Left renal cortex interstitium (tissue), 4 donors: Measurements from ENCODE around the gene TRIM56. TPM values are rescaled to one million over a fixed set of nuclear protein-coding genes. Genes with fewer than 3 reads are reported as not detected.
"Not testable (repeated sequence)": the region's sequence is repeated elsewhere in the genome, so short reads cannot be mapped to it uniquely, and the experiment has no call there.

Source experiments
- DNase-seq, 4 donors: peaks; one replicate each; pipeline ENCODE4 v3.0.0-alpha.2; 2013; ENCODE audit warnings: low read depth in 4 of 4, low spot score in 2 of 4, missing footprints in 1 of 4
- polyA plus RNA-seq, 4 donors: library from polyadenylated mRNA; unstranded; fragments of 120-200 nt; gene quantifications; one replicate each; pipeline ENCODE4 v1.2.1, GENCODE V29; 2013; ENCODE audit not compliant: insufficient read length in 4 of 4

TRIM56 gene, protein sequence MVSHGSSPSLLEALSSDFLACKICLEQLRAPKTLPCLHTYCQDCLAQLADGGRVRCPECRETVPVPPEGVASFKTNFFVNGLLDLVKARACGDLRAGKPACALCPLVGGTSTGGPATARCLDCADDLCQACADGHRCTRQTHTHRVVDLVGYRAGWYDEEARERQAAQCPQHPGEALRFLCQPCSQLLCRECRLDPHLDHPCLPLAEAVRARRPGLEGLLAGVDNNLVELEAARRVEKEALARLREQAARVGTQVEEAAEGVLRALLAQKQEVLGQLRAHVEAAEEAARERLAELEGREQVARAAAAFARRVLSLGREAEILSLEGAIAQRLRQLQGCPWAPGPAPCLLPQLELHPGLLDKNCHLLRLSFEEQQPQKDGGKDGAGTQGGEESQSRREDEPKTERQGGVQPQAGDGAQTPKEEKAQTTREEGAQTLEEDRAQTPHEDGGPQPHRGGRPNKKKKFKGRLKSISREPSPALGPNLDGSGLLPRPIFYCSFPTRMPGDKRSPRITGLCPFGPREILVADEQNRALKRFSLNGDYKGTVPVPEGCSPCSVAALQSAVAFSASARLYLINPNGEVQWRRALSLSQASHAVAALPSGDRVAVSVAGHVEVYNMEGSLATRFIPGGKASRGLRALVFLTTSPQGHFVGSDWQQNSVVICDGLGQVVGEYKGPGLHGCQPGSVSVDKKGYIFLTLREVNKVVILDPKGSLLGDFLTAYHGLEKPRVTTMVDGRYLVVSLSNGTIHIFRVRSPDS
- 10 to 100 TPM; 14.3 to 23.1 (median 17.8) TPM for polyA plus RNA-seq

DNA sequence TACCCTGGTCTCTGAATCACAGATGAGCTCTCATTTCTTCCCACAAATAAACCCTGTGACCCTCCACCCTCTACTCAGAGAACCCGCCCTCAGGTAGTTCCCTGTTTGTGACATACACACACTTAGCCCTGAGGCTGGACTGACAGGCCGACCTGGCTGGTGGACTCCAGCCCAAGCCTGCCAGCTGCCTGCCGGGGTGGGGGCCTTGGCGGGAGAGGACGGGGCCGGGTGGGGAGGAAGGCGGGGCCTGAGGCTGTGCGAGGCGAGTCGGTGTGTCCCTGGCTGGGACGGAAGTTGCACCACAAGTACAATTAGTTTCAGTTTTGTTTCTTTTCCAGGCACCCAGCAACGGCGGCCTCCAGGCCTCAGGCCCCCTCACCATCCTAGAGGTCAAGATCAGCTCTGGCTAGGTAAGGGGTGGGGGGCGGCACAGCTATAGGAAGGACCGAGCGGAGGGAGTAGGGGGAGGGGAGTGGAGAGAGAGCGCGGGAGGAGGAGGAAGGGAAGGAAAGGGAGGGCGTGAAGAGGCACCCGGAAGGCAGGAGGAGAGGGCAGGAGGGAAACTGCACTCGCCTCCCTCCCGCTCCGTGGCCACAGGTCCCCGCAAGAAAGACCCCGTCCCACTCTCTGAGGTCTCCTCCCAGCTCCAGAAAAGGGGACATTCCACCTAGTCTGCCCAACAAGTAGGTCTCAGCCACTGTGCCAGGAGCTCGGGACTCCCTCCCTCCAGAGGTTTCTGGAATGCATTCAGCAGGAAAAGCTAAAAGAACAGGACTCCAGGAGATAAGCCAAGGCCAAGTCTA, at the start of gene TRIM56:
TSS of gene TRIM56 (plus strand) at position 320 of the 803 bp plus-strand sequence. CDS start 1,832 bp downstream, outside the sequence.
- peak; percentile 55 to 73 (median 64) for DNase-seq

DNA sequence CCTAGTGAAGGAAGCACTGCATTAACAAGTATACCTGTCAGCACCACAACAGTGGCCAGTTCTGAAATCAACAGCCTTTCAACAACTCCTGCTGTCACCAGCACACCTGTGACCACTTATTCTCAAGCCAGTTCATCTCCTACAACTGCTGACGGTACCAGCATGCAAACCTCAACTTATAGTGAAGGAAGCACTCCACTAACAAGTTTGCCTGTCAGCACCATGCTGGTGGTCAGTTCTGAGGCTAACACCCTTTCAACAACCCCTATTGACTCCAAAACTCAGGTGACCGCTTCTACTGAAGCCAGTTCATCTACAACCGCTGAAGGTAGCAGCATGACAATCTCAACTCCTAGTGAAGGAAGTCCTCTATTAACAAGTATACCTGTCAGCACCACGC, 49.3 kb upstream of the TRIM56 start:
- DNase-seq, result no peak

DNA sequence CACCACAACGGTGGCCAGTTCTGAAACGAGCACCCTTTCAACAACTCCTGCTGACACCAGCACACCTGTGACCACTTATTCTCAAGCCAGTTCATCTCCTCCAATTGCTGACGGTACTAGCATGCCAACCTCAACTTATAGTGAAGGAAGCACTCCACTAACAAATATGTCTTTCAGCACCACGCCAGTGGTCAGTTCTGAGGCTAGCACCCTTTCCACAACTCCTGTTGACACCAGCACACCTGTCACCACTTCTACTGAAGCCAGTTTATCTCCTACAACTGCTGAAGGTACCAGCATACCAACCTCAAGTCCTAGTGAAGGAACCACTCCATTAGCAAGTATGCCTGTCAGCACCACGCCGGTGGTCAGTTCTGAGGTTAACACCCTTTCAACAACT, 44.0 kb upstream of the TRIM56 start:
- not testable (repeated sequence) for DNase-seq

DNA sequence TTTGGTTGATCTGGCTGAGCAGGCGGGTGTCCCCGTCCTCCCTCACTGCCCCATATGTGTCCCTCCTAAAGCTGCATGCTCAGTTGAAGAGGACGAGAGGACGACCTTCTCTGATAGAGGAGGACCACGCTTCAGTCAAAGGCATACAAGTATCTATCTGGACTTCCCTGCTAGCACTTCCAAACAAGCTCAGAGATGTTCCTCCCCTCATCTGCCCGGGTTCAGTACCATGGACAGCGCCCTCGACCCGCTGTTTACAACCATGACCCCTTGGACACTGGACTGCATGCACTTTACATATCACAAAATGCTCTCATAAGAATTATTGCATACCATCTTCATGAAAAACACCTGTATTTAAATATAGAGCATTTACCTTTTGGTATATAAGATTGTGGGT, 26.9 kb upstream of the TRIM56 start:
- peak in 1 of 4 donors; percentile 57 for DNase-seq

DNA sequence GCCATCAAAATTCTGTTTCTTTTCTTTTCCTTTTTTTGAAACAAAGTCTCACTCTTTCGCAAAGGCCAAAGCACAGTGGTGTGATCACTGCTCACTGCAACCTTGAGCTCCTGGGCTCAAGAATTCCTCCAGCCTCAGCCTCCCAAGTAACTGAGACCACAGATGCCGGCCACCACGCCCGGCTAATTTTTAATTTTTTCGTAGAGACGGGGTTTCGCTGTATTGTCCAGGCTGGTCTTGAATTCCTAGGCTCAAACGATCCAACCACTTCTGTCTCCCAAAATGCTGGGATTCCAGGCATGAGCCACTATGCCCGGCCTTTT, 25.7 kb upstream of the TRIM56 start:
- DNase-seq, result no peak

DNA sequence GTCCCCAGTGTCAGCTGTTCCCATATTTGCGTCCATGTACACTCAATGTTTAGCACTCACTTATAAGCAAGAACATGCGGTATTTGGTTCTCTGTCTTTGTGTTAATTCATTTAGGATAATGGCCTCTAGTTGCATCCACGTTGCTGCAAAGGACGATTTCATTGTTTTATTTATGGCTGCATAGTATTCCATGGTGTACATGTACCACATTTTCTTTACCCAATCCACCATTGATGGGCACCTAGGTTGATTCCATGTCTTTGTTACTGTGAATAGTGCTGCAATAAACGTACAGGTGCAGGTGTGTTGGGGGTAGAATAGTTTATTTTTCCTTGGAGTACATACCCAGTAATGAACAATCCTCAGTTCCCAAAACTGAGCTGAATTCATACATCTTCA, 24.3 kb upstream of the TRIM56 start:
- DNase-seq, result no peak

DNA sequence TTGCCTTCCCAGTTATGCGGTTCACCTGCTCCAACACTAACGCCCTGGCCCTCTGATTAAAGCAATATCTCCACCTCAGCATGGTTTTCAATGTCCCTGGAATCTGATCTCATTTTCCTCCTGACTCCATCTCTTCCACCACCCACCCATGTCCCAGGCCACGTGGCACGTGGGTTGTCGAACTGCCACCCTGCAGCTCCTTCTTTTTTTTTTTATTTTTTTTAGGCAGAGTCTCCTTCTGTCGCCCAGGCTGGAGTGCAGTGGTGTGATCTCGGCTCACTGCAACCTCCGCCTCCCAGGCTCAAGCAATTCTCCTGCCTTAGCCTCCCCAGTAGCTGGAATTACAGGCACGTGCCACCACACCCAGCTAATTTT, 21.1 kb upstream of the TRIM56 start:
- not testable (repeated sequence) for DNase-seq

DNA sequence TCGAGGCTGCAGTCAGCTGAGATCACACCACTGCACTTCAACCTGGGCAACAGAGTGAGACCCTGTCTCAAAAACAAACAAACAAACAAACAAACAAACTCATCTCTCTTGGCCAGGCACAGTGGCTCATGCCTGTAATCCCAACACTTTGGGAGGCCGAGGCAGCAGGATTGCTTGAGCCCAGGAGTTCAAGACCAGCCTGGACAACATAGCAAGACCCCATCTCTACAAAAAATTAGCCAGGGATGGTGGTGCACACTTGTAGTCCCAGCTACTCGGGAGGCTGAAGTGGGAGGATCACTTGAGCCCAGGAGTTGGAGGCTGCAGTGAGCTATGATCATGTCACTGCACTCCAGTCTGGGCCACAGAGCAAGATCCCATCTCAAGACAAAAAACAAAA, 20.1 kb upstream of the TRIM56 start:
- not testable (repeated sequence) for DNase-seq

DNA sequence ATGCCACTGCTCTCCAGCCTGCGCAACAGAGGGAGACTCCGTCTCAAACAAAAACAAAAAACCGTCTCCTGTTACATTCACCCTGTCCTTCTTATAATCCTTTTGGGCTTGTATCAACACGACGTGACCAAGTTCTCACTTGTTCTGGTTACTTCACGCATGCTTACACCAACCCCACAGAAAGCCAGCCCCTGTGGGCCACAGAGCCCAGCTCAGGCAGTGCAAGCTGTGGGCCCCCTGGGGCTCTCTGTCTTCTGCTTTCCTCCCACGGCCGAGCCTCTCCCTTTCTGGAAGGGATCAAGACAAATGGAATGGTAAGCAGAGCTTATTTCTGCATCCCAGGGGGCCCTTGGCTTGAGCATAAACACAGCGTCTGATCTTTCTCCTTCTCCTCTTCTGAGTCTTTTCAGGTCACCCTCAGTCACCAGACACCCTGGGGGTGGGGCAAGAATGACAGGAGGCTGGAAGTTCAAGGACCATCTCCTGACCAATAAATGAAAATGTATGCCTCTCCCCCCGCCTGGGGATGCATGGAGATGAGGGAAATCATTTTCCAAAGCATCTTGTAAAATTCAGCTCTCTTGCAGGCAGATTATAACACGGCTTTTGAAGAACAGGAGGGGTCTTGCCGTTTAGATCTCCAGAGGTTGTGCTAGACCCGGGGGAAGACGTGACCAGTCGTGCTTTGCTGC, 19.0 kb upstream of the TRIM56 start:
- no peak for DNase-seq

DNA sequence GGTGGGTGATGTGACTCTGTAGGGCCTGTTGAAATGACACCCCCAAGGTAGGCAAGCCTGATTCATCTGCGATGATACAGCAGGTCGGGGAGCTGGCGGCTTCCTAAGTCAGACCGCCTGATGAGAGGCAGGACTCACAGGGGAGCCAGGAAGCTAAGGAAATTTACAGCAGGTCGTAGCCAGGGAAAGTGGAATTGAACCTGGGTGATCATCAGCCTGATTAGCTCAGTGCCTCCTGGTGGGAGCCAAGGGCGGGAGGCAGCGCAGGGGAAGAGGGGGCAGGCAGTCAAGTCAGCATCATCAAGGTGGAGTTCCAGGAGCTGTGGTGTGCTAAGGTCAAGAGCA, 18.5 kb upstream of the TRIM56 start:
- DNase-seq, result no peak

DNA sequence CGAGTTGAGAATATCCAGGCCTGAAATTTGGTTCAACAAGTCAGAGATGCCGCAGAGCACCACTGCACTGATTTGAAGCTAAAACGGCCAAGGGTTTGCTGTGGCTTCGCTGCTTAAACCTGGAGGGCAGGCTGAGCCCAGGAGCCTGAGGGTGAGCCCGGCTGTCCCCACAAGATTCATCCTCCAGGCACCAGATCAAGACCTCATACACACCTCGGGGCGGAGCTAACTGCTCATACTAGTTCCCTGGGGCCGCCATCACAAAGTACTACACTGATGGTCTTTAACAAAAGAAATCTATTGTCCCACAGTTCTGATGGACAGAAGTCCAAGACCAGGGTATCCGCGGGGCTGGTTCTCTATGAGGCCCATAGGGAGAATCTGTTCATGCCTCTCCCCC, 16.9 kb upstream of the TRIM56 start:
- no peak for DNase-seq

DNA sequence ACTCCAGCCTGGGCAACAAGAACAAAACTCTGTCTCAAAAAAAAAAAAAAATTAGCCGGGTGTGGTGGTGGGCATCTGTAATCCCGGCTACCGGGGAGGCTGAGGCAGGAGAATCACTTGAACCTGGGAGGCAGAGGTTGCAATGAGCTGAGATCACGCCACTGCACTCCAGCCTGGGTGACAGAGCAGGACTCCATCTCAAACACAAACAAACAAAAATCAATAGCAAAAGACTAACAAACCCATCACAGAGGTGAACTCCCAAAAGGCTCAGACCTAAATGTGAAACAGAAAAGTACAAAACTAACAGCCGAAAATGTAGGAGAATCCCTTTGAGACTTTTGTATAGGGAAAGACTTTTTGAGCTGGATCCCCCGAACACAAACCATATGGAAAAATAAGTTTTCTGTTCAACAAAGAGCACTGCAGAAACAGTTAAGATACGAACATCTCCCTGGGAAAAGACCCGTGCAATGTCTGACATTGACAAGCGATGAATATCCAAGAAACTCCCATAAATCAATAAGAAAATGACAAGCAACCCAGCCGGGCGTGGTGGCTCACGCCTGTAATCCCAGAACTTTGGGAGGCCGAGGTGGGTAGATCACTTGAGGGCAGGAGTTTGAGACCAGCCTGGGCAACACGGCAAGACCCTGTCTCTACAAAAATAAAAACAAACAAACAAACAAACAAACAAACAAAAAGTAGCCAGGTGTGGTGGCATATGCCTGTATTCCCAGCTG, 13.7 kb upstream of the TRIM56 start:
- DNase-seq, result not testable (repeated sequence)

DNA sequence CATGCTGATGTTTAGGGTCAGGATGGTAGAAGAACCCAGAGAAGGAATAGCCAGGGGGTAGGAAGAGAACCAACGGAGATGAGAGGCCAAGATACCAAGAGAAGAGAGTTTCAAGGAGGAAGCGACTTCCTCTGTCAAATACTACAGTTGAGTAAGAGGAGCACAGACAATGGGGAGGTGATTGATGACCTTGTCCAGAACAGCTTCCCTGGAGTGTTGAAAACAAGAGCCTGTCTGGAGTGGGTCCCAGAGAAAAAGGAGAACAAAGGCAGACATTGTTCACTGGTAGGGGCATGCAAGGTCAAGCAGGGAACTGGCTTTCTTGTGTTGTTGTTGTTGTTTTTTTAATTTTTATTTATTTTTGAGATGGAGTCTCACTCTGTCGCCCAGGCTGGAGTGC, 9.6 kb upstream of the TRIM56 start:
- DNase-seq, result no peak

DNA sequence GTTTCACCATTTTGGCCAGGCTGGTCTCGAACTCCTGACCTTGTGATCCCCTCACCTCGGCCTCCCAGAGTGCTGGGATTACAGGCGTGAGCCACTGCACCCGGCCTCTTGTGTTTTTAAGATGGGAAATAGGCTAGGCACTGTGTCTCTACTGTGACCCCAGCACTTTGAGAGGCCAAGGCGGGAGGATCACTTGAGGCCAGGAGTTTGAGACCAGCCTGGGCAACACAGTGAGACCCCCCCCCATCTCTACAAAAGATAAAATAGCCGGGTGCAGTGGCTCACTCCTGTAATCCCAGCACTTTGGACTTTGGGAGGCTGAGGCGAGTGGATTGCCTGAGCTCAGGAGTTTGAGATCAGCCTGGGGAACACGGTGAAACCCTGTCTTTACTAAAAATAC, 9.1 kb upstream of the TRIM56 start:
- not testable (repeated sequence) for DNase-seq

DNA sequence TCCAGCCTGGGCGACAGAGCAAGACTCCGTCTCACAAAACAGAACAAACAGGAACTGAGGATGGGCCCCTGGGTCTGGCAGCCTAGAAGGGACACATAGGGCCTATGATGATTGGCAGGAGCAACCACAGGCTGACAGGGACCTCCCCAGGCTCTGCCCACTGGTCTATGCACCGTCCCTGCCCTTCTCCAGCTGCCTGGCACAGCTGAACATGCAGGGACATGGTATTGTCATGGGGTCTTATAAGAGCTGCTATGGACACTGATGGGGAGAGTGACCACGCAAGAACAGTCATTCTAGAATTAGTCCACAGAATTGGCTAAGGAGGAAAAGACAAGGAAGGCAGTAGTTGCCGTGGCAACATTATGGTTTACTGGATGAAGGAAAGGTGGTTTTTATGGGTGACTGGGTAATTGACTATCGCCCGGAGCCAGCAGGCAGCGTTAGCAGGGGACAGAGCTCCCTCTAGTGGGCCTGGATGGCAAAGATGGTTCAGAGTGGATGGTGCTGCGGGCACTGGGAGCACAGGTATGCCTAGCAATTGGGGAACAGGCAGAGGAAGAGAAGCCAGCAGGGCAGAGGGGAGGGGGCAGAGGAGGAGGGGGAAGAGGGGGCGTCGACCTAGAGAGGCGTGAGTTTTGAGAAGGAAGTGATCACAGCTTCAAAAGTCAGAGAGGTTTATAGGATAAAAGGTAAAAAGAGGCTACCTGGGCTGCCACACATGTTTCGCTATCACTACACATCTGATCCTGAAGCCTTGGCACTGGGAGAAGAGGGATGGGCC, 7.8 kb upstream of the TRIM56 start:
- peak in 1 of 4 donors; percentile 80 for DNase-seq

DNA sequence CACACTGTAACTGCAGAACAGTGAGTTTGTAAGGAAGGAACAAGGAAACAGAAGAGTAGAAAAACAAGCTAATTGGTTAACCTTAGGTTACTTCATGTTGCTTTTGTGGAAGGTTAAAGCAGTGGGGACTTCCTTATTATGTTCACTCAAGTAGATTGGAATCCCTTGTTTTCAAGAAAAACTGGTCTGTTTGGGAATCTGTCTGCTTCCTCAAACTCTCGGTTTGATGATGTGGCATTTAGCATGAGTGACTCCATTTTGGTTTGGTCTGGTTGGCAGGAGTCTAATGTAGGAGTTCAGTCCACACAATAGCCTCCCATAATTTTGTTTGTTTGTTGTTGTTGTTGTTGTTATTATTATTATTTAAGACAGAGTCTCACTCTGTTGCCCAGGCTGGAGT, 3.8 kb upstream of the TRIM56 start:
- no peak for DNase-seq

DNA sequence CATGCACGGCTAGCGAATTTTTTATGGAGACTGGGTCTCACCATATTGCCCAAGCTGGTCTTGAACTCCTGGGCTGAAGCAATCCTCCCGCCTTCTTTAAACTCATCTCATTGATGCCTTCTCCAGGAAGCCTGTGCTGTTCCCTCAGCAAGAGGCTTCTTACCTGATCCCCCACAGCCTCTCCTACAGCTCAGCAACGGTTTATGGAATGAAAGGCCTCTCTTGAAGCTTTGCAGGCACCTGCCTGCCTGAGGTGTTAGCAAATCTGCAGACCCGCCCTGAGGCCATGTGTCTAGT, 468 bp upstream of the TRIM56 start:
- DNase-seq, result no peak

DNA sequence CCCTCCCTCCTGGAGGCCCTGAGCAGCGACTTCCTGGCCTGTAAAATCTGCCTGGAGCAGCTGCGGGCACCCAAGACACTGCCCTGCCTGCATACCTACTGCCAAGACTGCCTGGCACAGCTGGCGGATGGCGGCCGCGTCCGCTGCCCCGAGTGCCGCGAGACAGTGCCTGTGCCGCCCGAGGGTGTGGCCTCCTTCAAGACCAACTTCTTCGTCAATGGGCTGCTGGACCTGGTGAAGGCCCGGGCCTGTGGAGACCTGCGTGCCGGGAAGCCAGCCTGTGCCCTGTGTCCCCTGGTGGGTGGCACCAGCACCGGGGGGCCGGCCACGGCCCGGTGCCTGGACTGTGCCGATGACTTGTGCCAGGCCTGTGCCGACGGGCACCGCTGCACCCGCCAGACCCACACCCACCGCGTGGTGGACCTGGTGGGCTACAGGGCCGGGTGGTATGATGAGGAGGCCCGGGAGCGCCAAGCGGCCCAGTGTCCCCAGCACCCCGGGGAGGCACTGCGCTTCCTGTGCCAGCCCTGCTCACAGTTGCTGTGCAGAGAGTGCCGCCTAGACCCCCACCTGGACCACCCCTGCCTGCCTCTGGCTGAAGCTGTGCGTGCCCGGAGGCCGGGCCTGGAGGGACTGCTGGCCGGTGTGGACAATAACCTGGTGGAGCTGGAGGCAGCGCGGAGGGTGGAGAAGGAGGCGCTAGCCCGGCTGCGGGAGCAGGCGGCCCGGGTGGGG, 2.2 kb downstream of the TRIM56 start:
- no peak for DNase-seq

DNA sequence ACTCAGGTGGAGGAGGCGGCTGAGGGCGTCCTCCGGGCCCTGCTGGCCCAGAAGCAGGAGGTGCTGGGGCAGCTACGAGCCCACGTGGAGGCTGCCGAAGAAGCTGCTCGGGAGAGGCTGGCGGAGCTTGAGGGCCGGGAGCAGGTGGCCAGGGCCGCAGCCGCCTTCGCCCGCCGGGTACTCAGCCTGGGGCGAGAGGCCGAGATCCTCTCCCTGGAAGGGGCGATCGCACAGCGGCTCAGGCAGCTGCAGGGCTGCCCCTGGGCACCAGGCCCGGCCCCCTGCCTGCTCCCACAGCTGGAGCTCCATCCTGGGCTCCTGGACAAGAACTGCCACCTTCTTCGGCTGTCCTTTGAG, 2.8 kb downstream of the TRIM56 start:
- no peak for DNase-seq
